ENCODE data around the gene SNRNP27.

Gene SNRNP27

GRCh38 chr2:69917852-69918251, 24.1 kb downstream of the SNRNP27 start:
- no peak for DNase-seq

- no peak for DNase-seq
Measured at GRCh38 chr2:69918401-69918800, 24.6 kb downstream of the SNRNP27 start.

GRCh38 chr2:69923116-69923515, 29.4 kb downstream of the SNRNP27 start:
- DNase-seq = no peak

DNA sequence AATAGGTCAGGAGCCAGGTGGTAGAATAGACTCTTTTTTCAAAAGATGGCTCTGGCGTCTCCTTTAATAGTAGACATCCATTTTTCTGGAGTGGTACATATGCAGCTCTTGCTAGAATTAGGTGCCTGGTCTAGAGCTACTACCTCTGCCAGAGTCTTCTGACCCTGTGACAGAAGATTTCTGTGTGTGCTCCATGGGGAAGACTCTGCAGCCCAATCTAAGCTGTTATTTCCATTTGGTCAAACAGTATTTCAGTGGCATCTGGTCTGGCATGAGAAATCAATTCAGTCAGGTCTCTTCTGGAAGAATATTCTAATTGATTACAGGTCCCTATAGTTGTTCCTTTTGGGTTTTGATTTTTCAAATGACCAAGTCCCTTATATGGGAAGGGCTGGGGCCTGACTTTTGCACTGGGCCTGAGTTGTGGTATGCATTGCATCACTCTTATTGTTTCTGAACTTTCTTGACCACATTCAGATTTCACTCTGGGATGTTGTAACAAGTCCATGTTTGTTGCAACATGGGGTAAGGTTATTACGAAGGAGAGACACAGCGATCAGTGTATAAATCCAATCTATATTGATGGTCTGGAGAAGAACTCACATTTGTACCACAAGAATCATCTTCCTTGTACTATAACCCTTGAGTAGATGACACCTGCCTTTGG, 33.2 kb downstream of the SNRNP27 start:
- DNase-seq = no peak

DNA sequence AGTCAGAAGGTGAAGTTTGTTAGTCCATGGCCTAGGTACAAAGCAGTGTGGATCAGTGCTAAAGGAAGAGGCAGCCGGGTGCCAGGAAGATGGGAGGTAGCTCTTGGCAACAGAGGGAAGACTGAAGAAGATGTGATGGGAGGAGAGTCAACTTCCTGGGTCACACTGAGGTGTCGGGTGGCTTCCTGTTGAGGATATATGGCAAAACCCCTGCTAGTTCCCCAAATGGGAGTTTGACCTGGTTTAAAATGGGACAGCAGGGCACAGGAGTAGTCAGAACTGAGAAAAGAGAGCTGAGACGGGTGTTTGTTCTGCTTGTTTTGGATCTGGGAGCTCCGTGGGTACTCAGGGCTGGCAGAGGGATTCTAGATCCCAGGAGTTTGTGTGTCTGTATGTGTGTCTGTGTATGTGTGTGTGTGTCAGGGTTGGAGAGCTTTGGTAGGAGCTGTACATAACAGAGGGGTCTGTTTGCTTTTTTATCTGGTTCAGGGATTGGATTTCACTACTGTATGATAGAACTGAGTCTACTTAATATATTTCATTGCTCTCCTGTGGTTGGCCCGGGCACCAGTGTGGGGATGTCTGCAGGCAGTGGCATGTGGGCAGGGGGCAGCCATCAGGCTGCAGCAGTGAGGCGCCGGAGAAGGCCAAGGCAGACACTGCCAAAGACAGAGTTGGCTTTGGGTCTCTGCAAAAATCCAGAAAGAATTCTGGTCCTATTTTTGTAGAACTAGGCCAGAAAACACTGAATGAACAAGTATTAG, 38.3 kb downstream of the SNRNP27 start:
- DNase-seq = no peak

DNA sequence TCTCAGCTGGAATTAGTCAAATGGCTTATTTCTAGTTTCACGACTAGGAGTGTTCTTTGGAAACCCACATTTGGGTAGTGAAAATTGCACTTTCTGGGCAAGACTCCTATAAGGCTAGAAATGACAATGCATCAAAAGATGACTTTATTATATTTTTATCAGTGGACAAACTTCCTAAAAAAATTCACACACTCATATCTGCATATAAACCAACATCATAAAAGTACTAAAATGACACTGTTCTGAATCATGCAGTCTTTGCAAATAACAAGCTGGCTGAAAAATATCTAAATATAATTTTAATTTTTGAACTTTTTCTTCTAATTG, 38.8 kb downstream of the SNRNP27 start:
- DNase-seq = no peak

- no peak for DNase-seq
Measured at GRCh38 chr2:69933254-69933828, 39.6 kb downstream of the SNRNP27 start.

DNA sequence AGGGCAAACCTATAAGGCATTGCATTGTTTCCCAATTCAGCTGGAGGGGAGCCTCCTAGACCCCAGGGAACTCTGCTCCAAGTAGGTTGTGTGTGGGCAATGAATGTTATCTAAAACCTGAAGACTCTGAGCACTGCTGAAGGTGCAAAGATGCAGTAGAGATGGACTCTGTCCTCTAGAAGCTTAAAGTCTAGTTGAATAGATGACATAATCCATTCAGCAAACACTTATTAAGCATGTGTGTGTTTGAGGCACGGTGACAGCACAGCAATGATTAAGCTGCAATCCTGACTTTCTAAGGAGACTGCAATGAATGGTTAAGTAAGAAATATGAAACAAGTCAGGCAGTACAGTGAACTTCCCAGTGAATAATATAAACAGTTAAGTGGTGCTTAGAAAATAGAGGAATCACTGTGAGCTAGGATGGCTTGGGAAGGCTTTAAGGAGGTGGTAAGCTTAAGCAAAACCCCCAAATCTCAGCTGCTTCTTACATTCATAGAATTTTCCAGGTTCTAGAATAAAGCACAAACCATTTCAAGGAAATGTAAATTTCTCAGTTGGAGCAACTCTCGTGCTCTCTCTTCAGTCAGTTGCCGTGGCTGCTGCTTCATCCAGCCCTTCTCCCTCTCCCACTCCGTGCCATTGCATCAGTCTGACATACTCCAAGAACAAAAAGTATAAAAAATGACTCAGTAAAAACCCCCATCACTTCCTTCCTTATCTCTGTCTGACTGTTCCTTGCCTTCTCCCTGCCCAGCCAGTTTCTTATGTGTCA, 40.3 kb downstream of the SNRNP27 start:
- DNase-seq = no peak

DNA sequence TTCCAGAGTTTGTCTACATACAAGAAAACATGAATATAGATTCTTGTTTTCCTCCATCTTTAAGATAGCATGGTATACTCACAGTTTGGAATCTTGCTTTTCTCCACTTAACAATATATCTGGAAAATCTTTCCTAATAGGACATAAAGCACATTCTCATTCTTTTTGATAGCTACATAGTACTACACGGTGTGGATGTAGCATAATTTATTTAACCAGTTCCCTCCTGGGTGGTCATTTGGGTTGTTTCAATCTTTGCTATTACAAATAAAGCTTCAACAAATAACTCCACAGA, 40.8 kb downstream of the SNRNP27 start:
- no peak for DNase-seq

DNA sequence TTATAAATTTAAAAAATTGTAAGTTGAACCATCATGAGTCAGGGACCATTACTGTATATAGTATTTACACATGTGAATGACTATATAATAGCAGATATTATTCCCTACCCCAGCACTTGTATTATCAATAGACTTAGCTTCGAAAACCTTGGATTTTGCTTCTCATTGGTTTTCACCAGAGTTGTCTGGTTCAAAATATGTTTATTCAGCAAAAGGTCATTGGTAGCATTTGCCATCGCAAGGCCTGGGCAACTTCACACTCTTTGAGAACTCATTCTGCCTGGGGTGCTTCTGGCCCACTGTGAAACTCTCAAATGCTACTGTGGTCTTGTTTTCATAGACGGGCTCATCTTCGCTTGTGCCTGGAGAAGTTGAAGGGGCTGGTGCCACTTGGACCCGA, 41.3 kb downstream of the SNRNP27 start:
- DNase-seq = no peak

GRCh38 chr2:69936906-69937305, 43.1 kb downstream of the SNRNP27 start:
- no peak for DNase-seq

- DNase-seq = no peak
Measured at GRCh38 chr2:69937968-69938367, 44.2 kb downstream of the SNRNP27 start.

DNA sequence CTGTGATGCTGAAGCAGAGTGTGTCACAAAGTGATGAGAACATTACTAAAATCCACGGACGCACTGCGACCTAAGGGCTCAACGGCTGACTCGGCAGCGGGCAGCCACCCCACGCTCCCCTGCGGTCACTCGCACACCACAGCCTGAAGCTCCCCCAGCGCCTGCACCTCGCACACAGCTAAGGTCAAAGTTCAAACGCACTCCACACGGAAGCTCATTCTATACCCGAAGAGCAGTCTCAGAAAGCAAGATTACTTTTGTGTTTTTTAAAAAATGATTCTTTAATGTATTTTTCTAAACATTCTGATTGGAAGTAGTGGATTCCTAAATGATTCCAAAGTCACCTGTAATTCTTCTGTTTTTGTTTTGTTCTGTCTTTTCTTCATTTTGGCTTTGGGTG, 46.0 kb downstream of the SNRNP27 start:
- no peak for DNase-seq

- DNase-seq = no peak
Measured at GRCh38 chr2:69940691-69941090, 46.9 kb downstream of the SNRNP27 start.

- DNase-seq = no peak
Measured at GRCh38 chr2:69943000-69943842, 49.5 kb downstream of the SNRNP27 start.

DNA sequence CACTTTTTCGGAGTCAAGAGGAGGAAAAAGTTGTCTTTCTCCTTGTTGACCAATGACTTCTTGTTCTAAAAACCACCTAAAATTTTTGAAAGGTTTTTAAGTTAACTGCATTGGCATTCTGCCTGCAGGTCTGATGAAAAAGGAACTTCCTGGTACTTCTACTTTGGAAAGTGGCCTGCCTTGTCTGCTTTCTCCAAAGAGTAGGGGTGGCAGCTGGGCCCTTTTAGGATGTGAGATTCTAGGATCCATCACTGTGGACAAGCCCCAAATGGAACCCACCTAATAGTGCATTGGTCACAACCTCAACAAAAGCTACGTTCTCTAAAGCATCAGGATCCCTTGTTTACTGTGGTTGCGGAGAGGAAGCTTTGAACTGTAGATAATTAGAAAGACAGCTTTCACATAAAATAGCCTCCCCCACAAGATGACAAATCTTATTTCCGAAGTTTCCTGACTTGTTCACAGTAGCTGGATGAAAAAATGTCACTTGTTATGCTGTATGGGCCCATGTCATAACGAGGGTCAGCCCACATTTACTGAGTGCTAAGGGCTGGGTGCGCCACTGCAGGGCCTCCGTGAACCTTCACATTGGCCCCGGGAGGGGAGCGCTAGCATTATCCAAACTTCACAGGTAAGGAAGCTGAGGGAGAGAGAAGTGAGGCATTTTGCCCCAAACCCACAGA, 50.2 kb downstream of the SNRNP27 start:
- DNase-seq = no peak

DNA sequence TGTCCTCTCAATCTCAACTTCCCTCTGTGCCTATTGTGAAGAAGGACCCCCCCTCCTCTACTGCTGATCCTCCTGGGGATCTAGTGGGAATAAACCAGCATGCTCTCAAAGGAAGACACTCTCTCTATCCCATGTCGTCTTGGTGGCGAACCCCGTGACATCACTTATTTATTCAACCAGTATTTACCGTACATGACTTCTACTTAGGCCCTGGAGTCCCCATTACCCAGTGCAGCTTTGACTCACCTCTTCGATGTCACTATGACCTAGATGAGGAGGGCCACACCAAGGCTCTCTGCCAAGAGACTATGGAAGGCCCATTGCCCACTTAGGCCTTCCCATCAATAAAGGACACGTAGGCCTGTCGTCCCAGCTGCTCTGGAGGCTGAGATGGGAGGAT, 51.0 kb downstream of the SNRNP27 start:
- DNase-seq = no peak

DNA sequence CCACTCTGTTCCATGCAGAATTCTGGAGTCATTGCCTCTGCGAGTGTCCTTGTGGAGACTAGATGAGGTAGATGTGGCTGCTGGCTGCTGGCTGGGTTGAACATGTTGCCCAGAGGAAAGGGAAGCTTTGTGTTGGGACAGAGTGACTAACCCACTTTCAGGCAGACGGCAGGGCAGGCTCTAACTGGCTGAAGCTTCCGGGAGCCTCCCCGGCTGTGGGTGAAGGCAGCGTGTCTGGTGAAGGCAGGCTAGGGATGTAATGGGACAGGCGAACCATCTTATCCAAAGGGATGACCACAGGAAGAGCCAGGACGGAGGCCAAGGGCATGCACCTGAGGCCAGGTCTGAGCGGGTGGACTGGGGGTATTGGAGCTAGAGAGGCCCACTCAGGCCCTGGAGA, 51.7 kb downstream of the SNRNP27 start:
- DNase-seq = no peak

DNA sequence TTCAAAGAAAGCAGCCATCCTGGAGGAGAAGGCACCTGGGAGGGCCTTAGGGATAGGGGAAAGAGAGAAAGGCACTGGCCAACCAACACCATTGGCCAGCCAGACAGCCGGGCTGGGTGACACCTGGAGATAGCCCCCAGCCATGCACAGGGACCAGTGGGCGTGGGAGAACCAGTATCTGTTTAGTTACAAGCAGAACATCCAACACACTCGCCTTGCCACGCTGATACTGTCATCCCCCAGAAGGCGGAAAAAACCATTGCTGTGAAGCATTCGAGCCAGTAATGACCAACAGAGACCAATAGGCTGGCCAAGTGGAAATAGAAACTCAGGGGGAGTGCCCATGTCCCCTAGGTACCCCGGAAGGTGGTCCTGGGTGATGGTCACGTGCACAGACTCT, 52.2 kb downstream of the SNRNP27 start:
- no peak for DNase-seq

DNA sequence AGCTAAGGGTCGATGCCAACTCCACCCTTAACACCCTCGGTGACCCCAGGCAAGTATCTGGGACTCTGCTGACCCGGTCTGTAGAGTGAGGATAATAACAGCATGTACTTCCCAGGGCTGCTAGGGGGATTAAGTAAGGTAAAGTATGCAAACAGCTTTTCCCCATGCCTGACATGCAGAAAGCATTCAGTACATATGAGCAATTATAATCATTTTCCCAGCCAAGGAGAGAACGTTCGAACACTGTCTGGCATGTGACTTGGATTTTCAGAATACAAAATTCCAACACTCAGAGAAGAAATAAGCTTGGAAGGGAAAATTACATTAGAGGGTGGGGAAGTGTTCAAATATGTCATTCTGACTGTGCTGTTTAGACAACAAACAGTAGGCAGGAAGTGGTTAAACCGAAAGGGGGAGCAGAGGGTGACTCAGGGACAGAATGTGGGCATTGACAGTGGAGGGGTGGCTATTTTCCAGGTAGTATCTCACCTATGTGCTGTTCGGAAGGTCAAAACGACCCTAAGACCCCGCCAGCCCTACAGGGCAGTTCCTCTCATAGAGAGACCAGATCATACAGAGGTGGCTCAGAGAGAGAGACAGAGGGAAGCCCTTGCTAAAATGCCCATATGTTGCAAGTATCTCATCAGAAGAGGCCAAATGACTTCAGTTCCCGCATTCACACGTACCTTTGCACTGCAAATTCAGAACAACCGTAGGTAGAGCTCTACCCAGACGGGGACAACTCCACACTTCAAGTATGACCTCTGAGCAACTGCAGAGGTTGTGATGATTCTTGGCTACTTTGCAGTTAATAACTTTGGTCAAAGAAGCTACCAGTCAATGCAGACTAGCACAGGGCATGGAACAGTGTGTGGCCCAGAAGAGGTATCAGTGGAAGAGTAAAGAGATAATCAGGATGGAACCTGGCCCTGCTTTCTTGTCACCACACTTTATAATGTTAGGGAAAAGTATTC, 52.9 kb downstream of the SNRNP27 start:
- no peak for DNase-seq

GRCh38 chr2:69947325-69947931, 53.7 kb downstream of the SNRNP27 start:
- no peak for DNase-seq
